Upper lobe of left lung (tissue), 6 donors: Measurements from ENCODE around the gene SEMA3D. TPM values are rescaled to one million over a fixed set of nuclear protein-coding genes. Genes with fewer than 3 reads are reported as not detected.
"Not testable (repeated sequence)": the region's sequence is repeated elsewhere in the genome, so short reads cannot be mapped to it uniquely, and the experiment has no call there.

Experiments
- ATAC-seq, 2 donors: fragments of 200-7000 bp; cut with Tn5 transposase; one replicate each; pipeline ENCODE4 v1.9.1; 2022; ENCODE audit warnings: mild to moderate bottlenecking in 2 of 2, moderate library complexity in 2 of 2; ENCODE audit not compliant: low FRiP score in 2 of 2
- DNase-seq, 2 donors: peaks; one replicate each; pipeline ENCODE4 v3.0.0-alpha.2; 2019 to 2020
- H3K27ac ChIP-seq, 4 donors: fragments of 200-600 bp; sonication (generic); one replicate each; pipeline ENCODE4 v1.5.1; 2016 to 2019
- H3K27me3 ChIP-seq, 4 donors: fragments of 200-600 bp; sonication (generic); one replicate each; pipeline ENCODE4 v1.5.1; 2017 to 2019
- H3K36me3 ChIP-seq, 4 donors: fragments of 200-600 bp; sonication (generic); one replicate each; pipeline ENCODE4 v1.5.1; 2016 to 2019
- H3K4me1 ChIP-seq, 4 donors: fragments of 200-600 bp; sonication (generic); one replicate each; pipeline ENCODE4 v1.5.1; 2018 to 2019
- H3K4me3 ChIP-seq, 4 donors: fragments of 200-600 bp; sonication (generic); one replicate each; pipeline ENCODE4 v1.5.1; 2017 to 2019; ENCODE audit warnings: mild to moderate bottlenecking in 2 of 4, moderate library complexity in 1 of 4
- H3K9me3 ChIP-seq, 4 donors: fragments of 200-600 bp; sonication (generic); one replicate each; pipeline ENCODE4 v1.5.1; 2018 to 2019
- EP300 ChIP-seq, 4 donors: sonication (generic); formaldehyde crosslinking; IDR thresholded peaks; one replicate each; pipeline ENCODE4 v1.5.1; 2017; ENCODE audit warnings: antibody characterized with exemption in 4 of 4, control low read depth in 2 of 4
- POLR2A ChIP-seq, 4 donors: fragments of 450-650 bp; IDR thresholded peaks; one replicate each; pipeline ENCODE4 v1.5.1; 2016 to 2017; ENCODE audit warnings: antibody characterized with exemption in 4 of 4, mild to moderate bottlenecking in 2 of 4
- POLR2AphosphoS5 ChIP-seq, 2 donors: sonication (generic); formaldehyde crosslinking; IDR thresholded peaks; one replicate each; pipeline ENCODE4 v1.5.1; 2017; ENCODE audit warnings: antibody characterized with exemption in 2 of 2
- WGBS, 2 donors: methylation state at CpG; one replicate each; pipeline ENCODE4 v1.1.5; 2017 to 2018; 5-methylcytosine and 5-hydroxymethylcytosine counted together
- total RNA-seq, 6 donors: library from RNA; depleted of rRNA in 4 of 6; stranded (reverse); fragments of >200 nt in 4 of 6; gene quantifications; one replicate each; pipeline versions ENCODE4 v1.1.0 to v1.2.1, GENCODE V29; 2016 to 2021
- TF ChIP-seq, protein P1 (sequence below), 6 experiments: fragments of 450-650 bp in 4 of 6; fragments of 200-600 bp in 2 of 6; sonication (generic) in 2 of 6; IDR thresholded peaks; one replicate each; pipeline ENCODE4 v1.5.1; 2016 to 2019; ENCODE audit warnings: antibody characterized with exemption in 6 of 6
- donor health status: DM: no; HTN: no; CAD: no; lungs with moderate emphysema.
- donor health status: DM: no; HTN: yes; CAD: no; lungs with severe emphysema.

SEMA3D gene
- total RNA-seq, 6 donors from 2014 or later = 1.7 to 8.1 (median 3.5) TPM

DNA sequence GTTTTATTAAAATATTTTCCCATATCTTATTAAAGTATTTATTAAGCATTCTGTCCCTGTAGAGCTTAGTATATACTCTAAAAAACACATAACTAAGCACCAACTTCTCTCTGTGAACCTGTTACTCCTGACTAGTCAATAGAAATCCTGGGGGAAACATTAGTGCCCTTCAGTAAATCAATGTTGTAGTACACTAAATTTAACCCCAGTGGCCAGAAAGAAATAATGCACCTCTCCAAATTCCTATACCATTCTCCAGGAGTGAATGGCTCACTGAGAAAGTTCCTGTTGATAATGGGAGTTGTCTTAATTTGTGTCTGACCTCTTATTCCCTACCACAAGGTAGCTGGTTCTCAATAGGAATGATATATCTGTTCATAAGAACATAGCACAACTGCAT lies 188.2 kb downstream of the SEMA3D start:
- H3K4me3 ChIP-seq = no peak overlapping the region
- H3K4me1 ChIP-seq = no peaks in the 10 kb centered on the region
- no peaks in the 10 kb centered on the region for H3K9me3 ChIP-seq
- DNase-seq (no peak), ATAC-seq (no peak)
- H3K27ac ChIP-seq = no peak overlapping the region
- TF ChIP-seq EP300 (IDR thresholded peaks at IDR 0.05) (no peak), POLR2A (IDR thresholded peaks at IDR 0.05) (no peak), POLR2AphosphoS5 (IDR thresholded peaks at IDR 0.05) (no peak)
- TF ChIP-seq, protein P1, sequence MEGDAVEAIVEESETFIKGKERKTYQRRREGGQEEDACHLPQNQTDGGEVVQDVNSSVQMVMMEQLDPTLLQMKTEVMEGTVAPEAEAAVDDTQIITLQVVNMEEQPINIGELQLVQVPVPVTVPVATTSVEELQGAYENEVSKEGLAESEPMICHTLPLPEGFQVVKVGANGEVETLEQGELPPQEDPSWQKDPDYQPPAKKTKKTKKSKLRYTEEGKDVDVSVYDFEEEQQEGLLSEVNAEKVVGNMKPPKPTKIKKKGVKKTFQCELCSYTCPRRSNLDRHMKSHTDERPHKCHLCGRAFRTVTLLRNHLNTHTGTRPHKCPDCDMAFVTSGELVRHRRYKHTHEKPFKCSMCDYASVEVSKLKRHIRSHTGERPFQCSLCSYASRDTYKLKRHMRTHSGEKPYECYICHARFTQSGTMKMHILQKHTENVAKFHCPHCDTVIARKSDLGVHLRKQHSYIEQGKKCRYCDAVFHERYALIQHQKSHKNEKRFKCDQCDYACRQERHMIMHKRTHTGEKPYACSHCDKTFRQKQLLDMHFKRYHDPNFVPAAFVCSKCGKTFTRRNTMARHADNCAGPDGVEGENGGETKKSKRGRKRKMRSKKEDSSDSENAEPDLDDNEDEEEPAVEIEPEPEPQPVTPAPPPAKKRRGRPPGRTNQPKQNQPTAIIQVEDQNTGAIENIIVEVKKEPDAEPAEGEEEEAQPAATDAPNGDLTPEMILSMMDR (IDR thresholded peaks at IDR 0.05) = no peak
- no peaks in the 10 kb centered on the region for H3K27me3 ChIP-seq
- no peaks in the 10 kb centered on the region for H3K36me3 ChIP-seq

- Histone ChIP-seq H3K27me3 (no peaks in the 10 kb centered on the region), H3K4me1 (no peaks in the 10 kb centered on the region), H3K27ac (no peak overlapping the region), H3K4me3 (no peak overlapping the region), H3K36me3 (no peaks in the 10 kb centered on the region), H3K9me3 (no peaks in the 10 kb centered on the region)
- ATAC-seq = no peak
- TF ChIP-seq EP300 (IDR thresholded peaks at IDR 0.05) (no peak), POLR2AphosphoS5 (IDR thresholded peaks at IDR 0.05) (no peak), POLR2A (IDR thresholded peaks at IDR 0.05) (no peak)
- TF ChIP-seq, protein P1 (IDR thresholded peaks at IDR 0.05) = no peak
- WGBS, 2 donors = 42 to 46% methylated on average over 2 of the region's 2 CpGs
- DNase-seq = no peak
Observed at GRCh38 chr7:84997626-84998025, 189.2 kb downstream of the SEMA3D start.

DNA sequence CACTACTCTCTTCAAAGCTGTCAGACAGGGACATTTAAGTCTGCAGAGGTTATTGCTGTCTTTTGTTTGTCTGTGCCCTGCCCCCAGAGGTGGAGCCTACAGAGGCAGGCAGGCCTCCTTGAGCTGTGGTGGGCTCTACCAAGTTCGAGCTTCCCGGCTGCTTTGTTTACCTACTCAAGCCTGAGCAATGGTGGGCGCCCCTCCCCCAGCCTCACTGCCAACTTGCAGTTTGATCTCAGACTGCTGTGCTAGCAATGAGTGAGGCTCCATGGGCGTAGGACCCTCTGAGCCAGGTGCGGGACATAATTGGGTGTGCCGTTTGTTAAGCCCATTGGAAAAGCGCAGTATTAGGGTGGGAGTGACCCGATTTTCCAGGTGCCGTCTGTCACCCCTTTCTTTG lies 193.9 kb downstream of the SEMA3D start:
- ATAC-seq, DNase-seq, H3K36me3 ChIP-seq, H3K27me3 ChIP-seq, H3K9me3 ChIP-seq, H3K4me1 ChIP-seq, H3K4me3 ChIP-seq, H3K27ac ChIP-seq: not testable (repeated sequence)
- WGBS, 2 donors = 80 to 93% methylated on average over 1 to 9 of the region's 9 CpGs

DNA sequence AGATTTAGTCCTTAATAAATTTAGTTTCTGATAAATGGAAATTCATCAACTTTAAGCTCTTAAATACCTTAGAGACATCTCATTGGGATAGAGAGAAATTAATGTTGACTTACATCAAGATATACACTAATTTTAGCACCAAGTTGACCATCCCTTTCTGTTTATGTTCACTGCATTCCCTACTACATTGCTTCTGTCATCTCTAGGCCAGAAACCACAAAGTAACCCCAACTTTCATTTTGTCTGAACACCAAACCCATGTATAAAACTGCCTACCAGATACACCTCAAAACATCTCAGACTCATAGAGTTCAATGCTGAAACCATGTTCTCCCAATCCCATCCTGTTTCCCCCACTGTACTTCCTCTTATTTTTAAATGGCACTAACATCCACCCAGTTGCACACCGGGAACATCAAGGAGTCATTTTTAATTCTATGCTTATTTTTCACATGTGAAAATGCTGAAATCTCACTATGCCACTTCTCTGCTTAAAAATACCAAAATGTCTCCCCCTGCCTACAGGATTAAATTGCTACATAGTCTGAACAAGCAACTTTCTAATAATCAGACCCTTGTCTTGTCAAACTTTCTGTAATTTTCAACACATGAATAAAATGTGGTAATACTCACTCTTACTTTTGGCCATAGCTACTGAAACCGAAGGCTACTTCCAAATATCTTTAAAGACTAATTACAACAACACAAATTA lies 201.6 kb downstream of the SEMA3D start:
- DNase-seq = no peak
- Histone ChIP-seq H3K36me3 (no peaks in the 10 kb centered on the region), H3K27me3 (no peaks in the 10 kb centered on the region), H3K9me3 (no peaks in the 10 kb centered on the region), H3K4me3 (no peak overlapping the region), H3K27ac (no peak overlapping the region), H3K4me1 (no peaks in the 10 kb centered on the region)
- ATAC-seq = no peak
- TF ChIP-seq POLR2AphosphoS5 (IDR thresholded peaks at IDR 0.05) (no peak), POLR2A (IDR thresholded peaks at IDR 0.05) (no peak), EP300 (IDR thresholded peaks at IDR 0.05) (no peak)
- TF ChIP-seq, protein P1 (IDR thresholded peaks at IDR 0.05) = no peak
- WGBS, 2 donors = 74 to 81% methylated on average over 2 of the region's 2 CpGs

DNA sequence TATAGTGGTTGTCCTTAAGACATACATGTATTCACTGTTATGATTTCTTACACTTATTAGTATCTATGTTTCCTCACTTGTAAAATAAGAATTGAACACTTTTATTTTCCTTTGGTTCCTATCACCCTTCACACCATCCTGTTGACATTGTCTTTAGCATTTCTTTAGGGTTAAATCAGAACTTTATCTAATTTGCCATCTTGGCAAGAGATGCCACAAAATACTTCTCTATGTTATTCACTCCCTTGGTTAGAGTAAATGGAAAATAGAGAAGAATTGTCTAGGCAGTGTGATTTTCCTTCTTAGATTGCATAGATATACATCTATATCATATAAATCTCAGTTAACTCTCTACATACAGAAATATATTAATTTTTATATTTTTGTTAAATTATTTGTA lies 204.7 kb downstream of the SEMA3D start:
- no peak overlapping the region for H3K27ac ChIP-seq
- no peak overlapping the region for H3K4me3 ChIP-seq
- H3K4me1 ChIP-seq = no peaks in the 10 kb centered on the region
- DNase-seq (no peak), ATAC-seq (no peak)
- TF ChIP-seq POLR2A (IDR thresholded peaks at IDR 0.05) (no peak), EP300 (IDR thresholded peaks at IDR 0.05) (no peak), POLR2AphosphoS5 (IDR thresholded peaks at IDR 0.05) (no peak)
- TF ChIP-seq, protein P1 (IDR thresholded peaks at IDR 0.05) = no peak
- H3K27me3 ChIP-seq = no peaks in the 10 kb centered on the region
- H3K9me3 ChIP-seq = no peaks in the 10 kb centered on the region
- H3K36me3 ChIP-seq = no peaks in the 10 kb centered on the region
